Calu3 (cell line): Measurements from ENCODE around the gene SIX2. TPM values are rescaled to one million over a fixed set of nuclear protein-coding genes. Genes with fewer than 3 reads are reported as not detected.
A peak's percentile ranks its signal among the peaks of the same experiment; 100 is the strongest.

Experiments used
- BruUV-seq: library from RNA; stranded (reverse); fragments of 400-500 nt; replicated peaks from 2 replicates; lab custom pipeline; 2021; lab: Mats Ljungman, UMichigan
- CTCF ChIA-PET: fragments of 300-600 bp; sonication (Branson Sonifier 250); formaldehyde crosslinking; loops from one replicate; lab custom pipeline; 2022; ENCODE audit warnings: antibody characterized with exemption; lab: Charles Lee
- DNase-seq: peaks from one replicate; pipeline ENCODE4 v3.0.0; 2022
- H3K27ac Mint-ChIP-seq: one replicate; pipeline ENCODE4 v1.8.0; 2022; ENCODE audit warnings: mixed read lengths; ENCODE audit not compliant: unreplicated experiment
- H3K27me3 Mint-ChIP-seq: one replicate; pipeline ENCODE4 v1.8.0; 2022; ENCODE audit warnings: mixed read lengths; ENCODE audit not compliant: unreplicated experiment
- H3K36me3 Mint-ChIP-seq: one replicate; pipeline ENCODE4 v1.8.0; 2022; ENCODE audit warnings: mild to moderate bottlenecking, moderate library complexity, mixed read lengths; ENCODE audit not compliant: insufficient read depth, unreplicated experiment
- H3K4me1 Mint-ChIP-seq: one replicate; pipeline ENCODE4 v1.8.0; 2022; ENCODE audit warnings: mild to moderate bottlenecking, low read depth, mixed read lengths; ENCODE audit not compliant: unreplicated experiment
- H3K4me3 Mint-ChIP-seq: one replicate; pipeline ENCODE4 v1.8.0; 2022; ENCODE audit warnings: mild to moderate bottlenecking, low read depth, moderate library complexity, mixed read lengths; ENCODE audit not compliant: unreplicated experiment
- H3K9me3 Mint-ChIP-seq: one replicate; pipeline ENCODE4 v1.8.0; 2022; ENCODE audit warnings: low read depth, mixed read lengths; ENCODE audit not compliant: unreplicated experiment
- intact Hi-C: fragments of 100-400 bp; cut with micrococcal nuclease; formaldehyde crosslinking; loops from one replicate; pipeline ENCODE4 v1.10.0; 2022; ENCODE audit not compliant: unreplicated experiment
- total RNA-seq: library from RNA; stranded (reverse); gene quantifications from 2 replicates; pipeline ENCODE4 v1.2.3, GENCODE V29; 2022
- TF ChIP-seq, protein P1 (sequence below): fragments of 200-600 bp; IDR thresholded peaks from one replicate; pipeline ENCODE4 v1.8.0; 2022; ENCODE audit warnings: antibody characterized with exemption; ENCODE audit not compliant: unreplicated experiment

Gene SIX2
- total RNA-seq, 1 experiment from 2014 or later: not detected

DNA sequence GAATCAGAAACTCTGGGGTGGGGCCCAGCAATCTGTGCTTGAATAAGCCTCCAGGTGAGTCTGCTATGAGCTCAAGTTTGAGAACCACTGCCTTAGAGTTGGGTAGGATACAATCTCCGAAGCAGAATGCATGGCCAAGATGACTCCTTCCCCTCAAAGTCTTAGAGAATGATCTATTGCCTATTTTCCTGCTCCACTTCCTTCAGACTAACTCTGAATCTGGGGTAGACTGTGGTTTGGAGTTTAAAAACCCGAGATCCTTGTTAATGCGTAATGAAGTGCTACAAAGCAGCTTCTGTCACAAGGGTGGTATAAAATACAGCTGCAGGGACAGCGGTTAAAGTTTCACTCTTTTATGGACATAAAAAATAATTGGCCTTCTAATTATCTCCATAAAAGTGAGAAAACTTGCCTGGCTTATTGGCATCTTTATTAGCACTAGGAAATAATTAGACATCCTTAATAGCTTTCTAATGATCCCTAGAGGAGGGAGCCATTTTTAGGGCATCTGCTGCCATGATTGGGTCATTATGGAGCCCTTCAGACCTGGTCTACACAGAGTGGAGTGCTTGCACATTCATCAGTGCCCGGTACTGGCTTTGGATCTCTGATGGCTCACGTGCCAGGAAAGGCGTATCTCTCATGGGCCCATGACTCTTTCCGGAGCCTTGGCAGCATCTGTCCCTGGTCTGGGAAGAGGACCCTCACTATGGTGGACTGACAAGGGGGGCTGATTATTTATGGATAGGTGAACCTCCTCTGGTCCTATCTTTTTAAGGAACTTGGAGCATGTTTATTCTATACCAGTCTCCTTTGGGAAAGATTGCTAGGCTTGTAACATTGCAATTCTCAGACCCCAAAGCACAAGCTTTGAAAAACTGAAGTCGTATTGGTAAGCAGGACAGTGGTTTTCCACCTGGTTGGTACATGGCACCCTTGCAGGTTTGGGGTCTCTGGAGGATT, 28.2 kb downstream of the SIX2 start:
- Mint-ChIP-seq H3K27ac (no peak overlapping the region), H3K4me1 (peaks cover 9% of the 10 kb centered on the region), H3K36me3 (no peaks in the 10 kb centered on the region), H3K27me3 (peaks cover 28% of the 10 kb centered on the region), H3K4me3 (no peak overlapping the region), H3K9me3 (no peaks in the 10 kb centered on the region)
- no peak for DNase-seq
- no TSS peak for BruUV-seq
- intact Hi-C loops: loop anchor here (1.0 to 5.0 kb wide), 3 partner anchors 461 to 596 kb away; no protein-coding TSS in a partner anchor
- CTCF ChIA-PET: interaction anchor here (0.6 to 2.0 kb wide), 7 partner anchors 9 to 514 kb away, joined by 3 to 17 read pairs (median 4); no protein-coding TSS in a partner anchor
- TF ChIP-seq, protein P1, sequence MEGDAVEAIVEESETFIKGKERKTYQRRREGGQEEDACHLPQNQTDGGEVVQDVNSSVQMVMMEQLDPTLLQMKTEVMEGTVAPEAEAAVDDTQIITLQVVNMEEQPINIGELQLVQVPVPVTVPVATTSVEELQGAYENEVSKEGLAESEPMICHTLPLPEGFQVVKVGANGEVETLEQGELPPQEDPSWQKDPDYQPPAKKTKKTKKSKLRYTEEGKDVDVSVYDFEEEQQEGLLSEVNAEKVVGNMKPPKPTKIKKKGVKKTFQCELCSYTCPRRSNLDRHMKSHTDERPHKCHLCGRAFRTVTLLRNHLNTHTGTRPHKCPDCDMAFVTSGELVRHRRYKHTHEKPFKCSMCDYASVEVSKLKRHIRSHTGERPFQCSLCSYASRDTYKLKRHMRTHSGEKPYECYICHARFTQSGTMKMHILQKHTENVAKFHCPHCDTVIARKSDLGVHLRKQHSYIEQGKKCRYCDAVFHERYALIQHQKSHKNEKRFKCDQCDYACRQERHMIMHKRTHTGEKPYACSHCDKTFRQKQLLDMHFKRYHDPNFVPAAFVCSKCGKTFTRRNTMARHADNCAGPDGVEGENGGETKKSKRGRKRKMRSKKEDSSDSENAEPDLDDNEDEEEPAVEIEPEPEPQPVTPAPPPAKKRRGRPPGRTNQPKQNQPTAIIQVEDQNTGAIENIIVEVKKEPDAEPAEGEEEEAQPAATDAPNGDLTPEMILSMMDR: no peak

DNA sequence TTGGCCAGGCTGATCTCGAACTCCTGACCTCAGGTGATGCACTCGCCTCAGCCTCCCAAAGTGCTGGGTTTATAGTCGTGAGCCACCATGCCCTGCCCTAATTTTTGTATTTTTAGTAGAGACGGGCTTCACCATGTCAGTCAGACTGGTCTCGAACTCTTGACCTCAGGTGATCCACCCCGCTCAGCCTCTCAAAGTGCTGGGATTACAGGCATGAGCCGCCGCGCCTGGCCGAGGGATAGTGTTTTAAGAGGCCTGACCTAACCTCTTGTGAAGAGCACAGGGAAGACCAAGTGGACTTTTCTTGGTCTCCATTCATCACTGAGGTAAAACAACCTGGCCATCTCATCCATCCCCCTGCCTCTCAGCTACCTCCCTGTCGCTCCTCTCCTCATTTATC, 29.7 kb downstream of the SIX2 start:
- no peaks in the 10 kb centered on the region for H3K9me3 Mint-ChIP-seq
- TF ChIP-seq, protein P1: no peak
- peaks cover 28% of the 10 kb centered on the region for H3K27me3 Mint-ChIP-seq
- H3K4me1 Mint-ChIP-seq: peaks cover 9% of the 10 kb centered on the region
- no TSS peak for BruUV-seq
- CTCF ChIA-PET: interaction anchor here (0.6 kb wide), 1 partner anchor 631 kb away, joined by 4 read pairs; the partner anchor contains the start of gene SRBD1
- H3K36me3 Mint-ChIP-seq: no peaks in the 10 kb centered on the region
- intact Hi-C loops: no loop called here
- H3K4me3 Mint-ChIP-seq: no peak overlapping the region
- H3K27ac Mint-ChIP-seq: no peak overlapping the region
- DNase-seq: no peak

DNA sequence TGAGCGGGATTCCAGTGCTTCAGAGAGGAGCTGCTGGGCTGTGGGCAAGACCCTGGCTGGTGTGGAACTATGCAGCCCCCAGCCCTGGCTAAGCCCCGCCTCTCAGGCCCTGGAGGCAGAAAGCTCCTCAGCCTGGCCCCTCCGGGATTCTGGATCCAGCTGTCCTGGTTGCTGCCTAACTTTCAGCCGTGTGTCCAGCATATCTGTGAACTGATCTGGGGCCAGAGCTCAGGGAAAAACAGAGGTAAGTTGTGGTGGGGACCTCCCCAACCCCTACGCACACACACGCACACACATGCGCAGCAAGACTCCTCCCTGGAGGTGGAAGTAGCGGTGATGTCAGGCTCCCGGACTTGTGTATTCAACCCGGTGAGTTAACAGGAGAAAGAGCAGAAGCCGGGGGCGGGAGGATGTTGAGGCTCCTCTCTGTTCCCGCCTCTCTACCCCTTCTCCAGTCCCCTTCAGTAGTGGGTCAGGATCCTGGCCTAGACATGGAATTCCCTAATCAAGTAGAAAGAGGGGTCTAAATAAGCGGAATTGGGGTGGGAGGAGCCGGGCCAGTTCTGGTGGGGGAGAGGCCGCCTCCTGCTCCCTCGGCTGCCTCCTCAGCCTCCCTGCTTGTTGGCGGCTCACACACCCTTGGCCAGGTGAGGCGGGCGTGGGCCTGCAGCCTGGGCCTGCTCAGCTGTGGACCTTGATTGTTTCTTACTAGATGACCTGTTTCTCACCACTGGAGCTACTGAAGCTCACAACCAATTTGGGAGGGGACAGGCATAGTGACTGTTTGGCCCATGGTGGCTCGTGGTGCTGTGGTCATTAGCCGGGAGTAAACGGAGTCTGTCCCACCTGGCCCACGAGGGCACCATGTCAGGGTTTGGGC, 33.4 kb downstream of the SIX2 start:
- CTCF ChIA-PET: no interaction called here
- no peak for DNase-seq
- no peaks in the 10 kb centered on the region for H3K36me3 Mint-ChIP-seq
- H3K27ac Mint-ChIP-seq: no peak overlapping the region
- no TSS peak for BruUV-seq
- no peaks in the 10 kb centered on the region for H3K4me1 Mint-ChIP-seq
- no peaks in the 10 kb centered on the region for H3K9me3 Mint-ChIP-seq
- intact Hi-C loops: no loop called here
- H3K4me3 Mint-ChIP-seq: no peak overlapping the region
- TF ChIP-seq, protein P1: no peak
- H3K27me3 Mint-ChIP-seq: peaks cover 33% of the 10 kb centered on the region

DNA sequence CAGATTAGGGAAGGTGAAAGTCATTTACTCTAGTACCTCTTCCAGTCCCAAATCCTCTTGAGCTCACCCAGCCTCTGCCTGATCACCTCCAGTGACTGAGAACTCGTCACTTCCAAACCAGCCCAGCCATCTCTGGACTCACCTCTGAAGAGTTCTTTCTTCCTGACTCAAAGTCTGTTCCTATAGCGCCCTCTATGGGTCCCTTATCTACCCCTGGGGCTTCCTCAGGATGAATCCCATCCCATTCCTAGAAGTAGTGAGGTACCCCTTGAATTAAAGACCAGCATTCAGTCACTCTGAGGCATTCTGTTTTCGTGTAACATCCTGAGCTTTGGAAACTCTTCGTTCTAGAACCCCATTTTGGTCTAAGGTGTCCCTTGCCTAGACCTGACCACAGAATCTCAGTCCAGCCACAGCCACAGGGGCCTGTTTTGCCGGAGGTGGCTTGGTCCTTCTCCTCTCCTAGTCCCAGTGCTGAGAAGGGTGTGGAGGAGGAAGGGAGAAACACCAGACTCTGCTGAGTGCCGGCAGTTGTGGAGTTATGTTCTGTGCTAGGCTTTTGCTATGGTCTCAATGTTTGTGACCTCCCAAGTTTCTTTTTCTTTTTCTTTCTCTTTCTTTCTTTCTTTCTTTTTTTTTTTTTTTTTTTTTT, 35.1 kb downstream of the SIX2 start:
- BruUV-seq: no TSS peak

More for the DNA sequence above, 35.1 kb downstream of the SIX2 start:
- Mint-ChIP-seq H3K4me3 (no peak overlapping the region), H3K9me3 (no peaks in the 10 kb centered on the region), H3K4me1 (no peaks in the 10 kb centered on the region), H3K27ac (no peak overlapping the region), H3K36me3 (no peaks in the 10 kb centered on the region), H3K27me3 (peaks cover 49% of the 10 kb centered on the region)
- TF ChIP-seq, protein P1: no peak
- intact Hi-C loops: no loop called here
- DNase-seq: peak; percentile 54
- CTCF ChIA-PET: no interaction called here
